Neural cell (in vitro differentiated cells): ENCODE results near the gene TFCP2. TPM values are rescaled to one million over a fixed set of nuclear protein-coding genes. Genes with fewer than 3 reads are reported as not detected.

Source experiments
- H2AFZ ChIP-seq: fragments of 200-600, 300-800 bp; sonication (generic), shearing (Covaris generic); 2 replicates; pipeline ENCODE4 v1.6.0; 2014; ENCODE audit warnings: low read depth, mild to moderate bottlenecking, antibody characterized with exemption, low read length, moderate library complexity
- H3F3A ChIP-seq: fragments of 200-600 bp; shearing (Covaris generic); 2 replicates; pipeline ENCODE4 v1.6.1; 2016; ENCODE audit warnings: mild to moderate bottlenecking, moderate library complexity, mixed read lengths, antibody characterized with exemption, low read length; ENCODE audit not compliant: insufficient read depth, poor library complexity, severe bottlenecking
- H3K27ac ChIP-seq: fragments of 200-600, 300-800 bp; sonication (generic), shearing (Covaris generic); 2 replicates; pipeline ENCODE4 v1.5.1; 2014; ENCODE audit warnings: mild to moderate bottlenecking, low read length, moderate library complexity
- H3K27me3 ChIP-seq: fragments of 300-800, 200-600 bp; sonication (generic), shearing (Covaris generic); 2 replicates; pipeline ENCODE4 v1.6.0; 2014; ENCODE audit warnings: mild to moderate bottlenecking, low read depth, low read length, moderate library complexity; ENCODE audit not compliant: insufficient read depth
- H3K36me3 ChIP-seq: fragments of 300-800, 200-600 bp; sonication (generic), shearing (Covaris generic); 2 replicates; pipeline ENCODE4 v1.5.1; 2014; ENCODE audit warnings: mild to moderate bottlenecking, antibody characterized with exemption, low read length, moderate library complexity; ENCODE audit not compliant: insufficient read depth
- H3K4me2 ChIP-seq: fragments of 300-800, 200-600 bp; sonication (generic), shearing (Covaris generic); 2 replicates; pipeline ENCODE4 v1.6.0; 2014; ENCODE audit warnings: mild to moderate bottlenecking, low read length
- H3K4me3 ChIP-seq: fragments of 300-800, 200-600 bp; sonication (generic), shearing (Covaris generic); 2 replicates; pipeline ENCODE4 v1.5.1; 2014; ENCODE audit warnings: mild to moderate bottlenecking, low read length, moderate library complexity
- H3K79me2 ChIP-seq: fragments of 200-600 bp; shearing (Covaris generic); replicated peaks from 2 replicates; pipeline ENCODE4 v1.6.0; 2014; ENCODE audit warnings: mild to moderate bottlenecking, low read length, moderate library complexity; ENCODE audit not compliant: insufficient read depth
- H3K9ac ChIP-seq: fragments of 300-800, 200-600 bp; sonication (generic), shearing (Covaris generic); 2 replicates; pipeline ENCODE4 v1.6.1; 2016; ENCODE audit warnings: mild to moderate bottlenecking, low read length, mixed read lengths
- H3K9me2 ChIP-seq: fragments of 200-600 bp; shearing (Covaris generic); 2 replicates; pipeline ENCODE4 v1.6.1; 2016; ENCODE audit warnings: mild to moderate bottlenecking, low read length, mixed read lengths; ENCODE audit not compliant: insufficient read depth
- H3K9me3 ChIP-seq: fragments of 200-600, 300-800 bp; sonication (generic), shearing (Covaris generic); 2 replicates; pipeline ENCODE4 v1.6.1; 2016; ENCODE audit warnings: mild to moderate bottlenecking, mixed run types, low read length, moderate library complexity, mixed read lengths
- H4K20me1 ChIP-seq: fragments of 200-600 bp; shearing (Covaris generic); 2 replicates; pipeline ENCODE4 v1.6.1; 2016; ENCODE audit warnings: mild to moderate bottlenecking, mixed run types; ENCODE audit not compliant: insufficient read depth
- CTCF ChIP-seq: fragments of 450-650 bp; IDR thresholded peaks from 2 replicates; pipeline ENCODE4 v1.5.1; 2014; ENCODE audit warnings: antibody characterized with exemption, mild to moderate bottlenecking, moderate library complexity; ENCODE audit not compliant: poor library complexity, severe bottlenecking
- EP300 ChIP-seq: fragments of 450-650 bp; conservative IDR thresholded peaks from 2 replicates; pipeline ENCODE4 v1.6.1; 2014; ENCODE audit warnings: antibody characterized with exemption, mild to moderate bottlenecking, moderate library complexity; ENCODE audit not compliant: poor library complexity, severe bottlenecking
- EZH2 ChIP-seq: fragments of 200-600, 300-800 bp; shearing (Covaris generic), sonication (generic); IDR thresholded peaks from 2 replicates; pipeline ENCODE4 v1.6.1; 2014; ENCODE audit warnings: antibody characterized with exemption, low read length, borderline replicate concordance, mild to moderate bottlenecking; ENCODE audit not compliant: insufficient read depth, poor library complexity, severe bottlenecking
- MXI1 ChIP-seq: fragments of 450-650 bp; conservative IDR thresholded peaks from 2 replicates; pipeline ENCODE4 v1.6.1; 2014; ENCODE audit warnings: antibody characterized with exemption, mild to moderate bottlenecking; ENCODE audit not compliant: poor library complexity, severe bottlenecking
- POLR2AphosphoS5 ChIP-seq: IDR thresholded peaks from 2 replicates; pipeline ENCODE4 v1.6.1; 2012
- RAD21 ChIP-seq: fragments of 450-650 bp; conservative IDR thresholded peaks from 2 replicates; pipeline ENCODE4 v1.6.1; 2014; ENCODE audit warnings: antibody characterized with exemption, mild to moderate bottlenecking, moderate library complexity
- REST ChIP-seq: IDR thresholded peaks from 2 replicates; pipeline ENCODE4 v1.6.1; 2012; ENCODE audit warnings: borderline replicate concordance
- SMC3 ChIP-seq: fragments of 450-650 bp; conservative IDR thresholded peaks from 2 replicates; pipeline ENCODE4 v1.6.1; 2014; ENCODE audit warnings: antibody characterized with exemption, mild to moderate bottlenecking, moderate library complexity; ENCODE audit not compliant: poor library complexity
- TAF1 ChIP-seq: IDR thresholded peaks from 2 replicates; pipeline ENCODE4 v1.6.1; 2012; ENCODE audit warnings: low read depth
- polyA plus RNA-seq: library from polyadenylated mRNA; depleted of rRNA; stranded (reverse); fragments of >200 nt; gene quantifications from 2 replicates; pipeline ENCODE4 v1.2.3, GENCODE V29; 2014

Gene TFCP2
- polyA plus RNA-seq, 1 donor from 2014 or later: 28.6 TPM

GRCh38 chr12:51197736-51198567 is 25.0 kb upstream of the TFCP2 start:
- H3K4me3 ChIP-seq: no peak overlapping the region
- H3K9me3 ChIP-seq: no peaks in the 10 kb centered on the region
- H3K9ac ChIP-seq: no peak overlapping the region
- peaks cover 4% of the 10 kb centered on the region for H3K36me3 ChIP-seq
- H3K27me3 ChIP-seq: no peaks in the 10 kb centered on the region
- no peaks in the 10 kb centered on the region for H4K20me1 ChIP-seq
- no peak overlapping the region for H2AFZ ChIP-seq
- H3K79me2 ChIP-seq: no peaks in the 10 kb centered on the region
- H3K27ac ChIP-seq: no peak overlapping the region
- no peaks in the 10 kb centered on the region for H3F3A ChIP-seq
- TF ChIP-seq RAD21 (no peak), EP300 (no peak), EZH2 (no peak), MXI1 (no peak), CTCF (no peak), TAF1 (no peak), POLR2AphosphoS5 (no peak), REST (no peak), SMC3 (no peak)
- no peaks in the 10 kb centered on the region for H3K9me2 ChIP-seq
- H3K4me2 ChIP-seq: no peak overlapping the region

- TF ChIP-seq POLR2AphosphoS5: no peak
- no peak for TF ChIP-seq EZH2
- TF ChIP-seq RAD21: no peak
- no peak for TF ChIP-seq SMC3
- no peak for TF ChIP-seq MXI1
- TF ChIP-seq REST: no peak
- TF ChIP-seq EP300: no peak
- TF ChIP-seq TAF1: no peak
- TF ChIP-seq CTCF: no peak
- Histone ChIP-seq H3F3A (no peaks in the 10 kb centered on the region), H2AFZ (no peak overlapping the region), H3K9me2 (no peaks in the 10 kb centered on the region), H3K36me3 (peaks cover 5% of the 10 kb centered on the region), H3K79me2 (no peaks in the 10 kb centered on the region), H4K20me1 (no peaks in the 10 kb centered on the region), H3K9me3 (no peaks in the 10 kb centered on the region), H3K27me3 (no peaks in the 10 kb centered on the region), H3K9ac (no peak overlapping the region), H3K27ac (no peak overlapping the region), H3K4me3 (no peak overlapping the region), H3K4me2 (no peak overlapping the region)
Observed at GRCh38 chr12:51196547-51196946, 23.6 kb upstream of the TFCP2 start.
